CD4-positive, alpha-beta T cell (primary cell): Measurements from ENCODE around the gene SLC27A6. TPM values are rescaled to one million over a fixed set of nuclear protein-coding genes. Genes with fewer than 3 reads are reported as not detected.

Experiments used
- ATAC-seq: fragments of 200-7000 bp; cut with Tn5 transposase; one replicate; pipeline ENCODE4 v1.10.0; 2022; ENCODE audit warnings: mild to moderate bottlenecking; ENCODE audit not compliant: poor library complexity
- CTCF ChIA-PET: fragments of 350-600 bp; sonication (Branson Sonifier 250); formaldehyde crosslinking; loops from one replicate; lab custom pipeline; 2021; ENCODE audit warnings: antibody characterized with exemption, inconsistent platforms; lab: Charles Lee
- POLR2A ChIA-PET: fragments of 350-600 bp; sonication (Branson Sonifier 250); formaldehyde crosslinking; loops from one replicate; lab custom pipeline; 2021; ENCODE audit warnings: antibody characterized with exemption, inconsistent platforms; lab: Charles Lee
- DNase-seq, 14 experiments: peaks; one replicate each; pipeline ENCODE4 v3.0.0-alpha.2; 2013 to 2020; ENCODE audit warnings: mixed read lengths in 2 of 14
- H3K27ac ChIP-seq, 2 donors: one replicate each; pipeline versions ENCODE4 v1.5.1 to v1.7.0; 2013; ENCODE audit warnings: low read length in 2 of 2, low read depth in 1 of 2, mild to moderate bottlenecking in 1 of 2
- H3K27me3 ChIP-seq, 2 experiments: 1 replicate in 1 of 2; 2 replicates in 1 of 2; pipeline versions ENCODE4 v1.6.1 to v1.7.0; 2013; ENCODE audit warnings: low read length in 2 of 2, control low read depth in 1 of 2, mild to moderate bottlenecking in 1 of 2, moderate library complexity in 1 of 2; ENCODE audit not compliant: insufficient read depth in 2 of 2, control insufficient read depth in 1 of 2
- H3K36me3 ChIP-seq: one replicate; pipeline ENCODE4 v1.6.1; 2013; ENCODE audit warnings: low read length, control low read depth; ENCODE audit not compliant: insufficient read depth
- H3K4me1 ChIP-seq: one replicate; pipeline ENCODE4 v1.6.1; 2013; ENCODE audit warnings: low read length, control low read depth; ENCODE audit not compliant: insufficient read depth
- H3K4me3 ChIP-seq: one replicate; pipeline ENCODE4 v1.5.1; 2013; ENCODE audit warnings: mild to moderate bottlenecking, low read length, moderate library complexity
- H3K9me3 ChIP-seq, 2 experiments: 1 replicate in 1 of 2; 2 replicates in 1 of 2; pipeline versions ENCODE4 v1.6.1 to v1.7.0; 2013; ENCODE audit warnings: low read length in 2 of 2, mild to moderate bottlenecking in 2 of 2, control low read depth in 1 of 2, moderate library complexity in 1 of 2; ENCODE audit not compliant: control insufficient read depth in 1 of 2, insufficient read depth in 1 of 2
- H3K27ac Mint-ChIP-seq: one replicate; pipeline ENCODE4 v1.8.0; 2020; ENCODE audit warnings: mixed read lengths
- H3K27me3 Mint-ChIP-seq: one replicate; pipeline ENCODE4 v1.8.0; 2021; ENCODE audit warnings: mixed read lengths
- H3K36me3 Mint-ChIP-seq: one replicate; pipeline ENCODE4 v1.8.0; 2021; ENCODE audit warnings: low read depth, mixed read lengths
- H3K4me1 Mint-ChIP-seq: one replicate; pipeline ENCODE4 v1.8.0; 2021; ENCODE audit warnings: low read depth, mixed read lengths
- H3K4me3 Mint-ChIP-seq: one replicate; pipeline ENCODE4 v1.8.0; 2020; ENCODE audit warnings: mild to moderate bottlenecking, mixed read lengths
- H3K9me3 Mint-ChIP-seq: one replicate; pipeline ENCODE4 v1.8.0; 2020; ENCODE audit warnings: mixed read lengths
- CTCF ChIP-seq: fragments of 200-600 bp; IDR thresholded peaks from one replicate; pipeline ENCODE4 v1.8.0; 2022; ENCODE audit warnings: antibody characterized with exemption, mild to moderate bottlenecking
- intact Hi-C, 2 experiments: fragments of 100-400 bp; cut with DNase I in 1 of 2; cut with micrococcal nuclease in 1 of 2; formaldehyde crosslinking; loops; one replicate each; pipeline versions ENCODE4 v1.15.1 to v1.9.0; 2023 to 2025; cut with DNase I, micrococcal nuclease
- total RNA-seq, 174 experiments: library from RNA in 2 of 174; stranded (reverse) in 2 of 174; gene quantifications; one replicate each; pipeline ENCODE4 v1.2.3 and lab custom pipeline; 2021 to 2026

Gene SLC27A6
- total RNA-seq, 2 experiments from 2014 or later: not detected

GRCh38 chr5:129074903-129075302 is 109.6 kb downstream of the SLC27A6 start:
- no peaks in the 10 kb centered on the region for H3K36me3 ChIP-seq
- H3K4me1 Mint-ChIP-seq: no peaks in the 10 kb centered on the region
- H3K27ac Mint-ChIP-seq: no peak overlapping the region
- H3K27me3 Mint-ChIP-seq: peaks cover 8% of the 10 kb centered on the region
- H3K4me3 Mint-ChIP-seq: no peak overlapping the region
- no peak for ATAC-seq
- no peak overlapping the region for H3K27ac ChIP-seq
- H3K9me3 ChIP-seq: no peaks in the 10 kb centered on the region
- TF ChIP-seq CTCF: no peak
- intact Hi-C loops: no loop called here
- peaks cover 4 to 7% of the 10 kb centered on the region in 2 experiments for H3K27me3 ChIP-seq
- no peaks in the 10 kb centered on the region for H3K4me1 ChIP-seq
- no peaks in the 10 kb centered on the region for H3K36me3 Mint-ChIP-seq
- POLR2A ChIA-PET: no interaction called here
- H3K4me3 ChIP-seq: no peak overlapping the region
- H3K9me3 Mint-ChIP-seq: no peaks in the 10 kb centered on the region
- CTCF ChIA-PET: no interaction called here
- DNase-seq: no peak

GRCh38 chr5:129077433-129078075 is 112.3 kb downstream of the SLC27A6 start:
- Mint-ChIP-seq H3K27me3 (peaks cover 15% of the 10 kb centered on the region), H3K4me1 (no peaks in the 10 kb centered on the region), H3K27ac (no peak overlapping the region), H3K4me3 (no peak overlapping the region), H3K9me3 (no peaks in the 10 kb centered on the region), H3K36me3 (no peaks in the 10 kb centered on the region)
- H3K27me3 ChIP-seq: peaks cover 4 to 7% of the 10 kb centered on the region in 2 experiments
- intact Hi-C loops: no loop called here
- H3K36me3 ChIP-seq: no peaks in the 10 kb centered on the region
- H3K27ac ChIP-seq: no peak overlapping the region
- no peak overlapping the region for H3K4me3 ChIP-seq
- ChIA-PET POLR2A (no interaction called here), CTCF (interaction anchor here (1.5 kb wide), 1 partner anchor 24 kb away, joined by 5 read pairs; no protein-coding TSS in a partner anchor)
- DNase-seq (no peak), ATAC-seq (no peak)
- TF ChIP-seq CTCF: no peak
- no peaks in the 10 kb centered on the region for H3K4me1 ChIP-seq
- no peaks in the 10 kb centered on the region for H3K9me3 ChIP-seq

GRCh38 chr5:129078247-129078646 is 113.0 kb downstream of the SLC27A6 start:
- ATAC-seq (no peak), DNase-seq (no peak)
- CTCF ChIA-PET: no interaction called here
- Histone ChIP-seq H3K9me3 (no peaks in the 10 kb centered on the region), H3K4me3 (no peak overlapping the region), H3K27ac (no peak overlapping the region), H3K27me3 (peaks cover 4 to 7% of the 10 kb centered on the region in 2 experiments), H3K4me1 (no peaks in the 10 kb centered on the region), H3K36me3 (no peaks in the 10 kb centered on the region)
- intact Hi-C loops: no loop called here
- Mint-ChIP-seq H3K36me3 (no peaks in the 10 kb centered on the region), H3K27ac (no peak overlapping the region), H3K9me3 (no peaks in the 10 kb centered on the region), H3K4me3 (no peak overlapping the region), H3K4me1 (no peaks in the 10 kb centered on the region), H3K27me3 (peaks cover 15% of the 10 kb centered on the region)
- POLR2A ChIA-PET: no interaction called here
- TF ChIP-seq CTCF: no peak
